ENCODE data around the gene CDK18. TPM values are rescaled to one million over a fixed set of nuclear protein-coding genes. Genes with fewer than 3 reads are reported as not detected.

CDK18 gene
- total RNA-seq, 1 donor from 2014 or later = 17.8 TPM

- peaks cover 15% of the 10 kb centered on the region for H3K27me3 ChIP-seq (ENCODE audit: insufficient read depth, low read length)
- Mint-ChIP-seq H3K9me3 (ENCODE audit: unreplicated experiment) (no peaks in the 10 kb centered on the region), H3K4me3 (ENCODE audit: unreplicated experiment) (no peak overlapping the region), H3K36me3 (ENCODE audit: low read depth, unreplicated experiment) (peaks cover 4% of the 10 kb centered on the region), H3K27ac (ENCODE audit: unreplicated experiment) (no peak overlapping the region), H3K27me3 (ENCODE audit: low read depth, unreplicated experiment) (peaks cover 20% of the 10 kb centered on the region), H3K4me1 (ENCODE audit: low read depth, unreplicated experiment) (peaks cover 10% of the 10 kb centered on the region)
- no peak overlapping the region for H3K4me3 ChIP-seq (ENCODE audit: insufficient read depth, low read depth, low read length)
- H4K20me1 ChIP-seq (ENCODE audit: insufficient read depth, low read length) = no peaks in the 10 kb centered on the region
- no peak for DNase-seq (ENCODE audit: low read depth)
- no peak overlapping the region for H3K4me2 ChIP-seq (ENCODE audit: low read length)
- H3K79me2 ChIP-seq (ENCODE audit: insufficient read depth, low read length) = no peaks in the 10 kb centered on the region
- no peak overlapping the region for H3K27ac ChIP-seq (ENCODE audit: low read depth, low read length)
- no peak overlapping the region for H3K9ac ChIP-seq (ENCODE audit: low read length)
- H2AFZ ChIP-seq (ENCODE audit: low read depth, low read length) = no peak overlapping the region
- H3K9me3 ChIP-seq (ENCODE audit: insufficient read depth, low read depth, low read length) = no peaks in the 10 kb centered on the region
- no peaks in the 10 kb centered on the region for H3K36me3 ChIP-seq (ENCODE audit: insufficient read depth, low read length)
- H3K4me1 ChIP-seq (ENCODE audit: insufficient read depth, low read length) = no peaks in the 10 kb centered on the region
- FAIRE-seq = no peak
- no peak for TF ChIP-seq EZH2 (IDR thresholded peaks at IDR 0.05; ENCODE audit: insufficient read depth, low read length)
- TF ChIP-seq CTCF (IDR thresholded peaks at IDR 0.05; ENCODE audit: insufficient read depth, low read depth, low read length) = no peak
Measured at GRCh38 chr1:205517288-205517687, 12.8 kb downstream of the CDK18 start.

GRCh38 chr1:205517763-205518162 is 13.3 kb downstream of the CDK18 start:
- no peak overlapping the region for H3K4me3 ChIP-seq (ENCODE audit: insufficient read depth, low read depth, low read length)
- H3K27ac ChIP-seq (ENCODE audit: low read depth, low read length) = no peak overlapping the region
- H3K36me3 Mint-ChIP-seq (ENCODE audit: low read depth, unreplicated experiment) = peaks cover 4% of the 10 kb centered on the region
- no peaks in the 10 kb centered on the region for H3K9me3 Mint-ChIP-seq (ENCODE audit: unreplicated experiment)
- peaks cover 15% of the 10 kb centered on the region for H3K27me3 ChIP-seq (ENCODE audit: insufficient read depth, low read length)
- peaks cover 6% of the 10 kb centered on the region for H3K4me1 Mint-ChIP-seq (ENCODE audit: low read depth, unreplicated experiment)
- H3K4me3 Mint-ChIP-seq (ENCODE audit: unreplicated experiment) = no peak overlapping the region
- H3K4me2 ChIP-seq (ENCODE audit: low read length) = no peak overlapping the region
- no peak for FAIRE-seq
- H3K9ac ChIP-seq (ENCODE audit: low read length) = no peak overlapping the region
- no peak overlapping the region for H3K27ac Mint-ChIP-seq (ENCODE audit: unreplicated experiment)
- DNase-seq (ENCODE audit: low read depth) = no peak
- no peaks in the 10 kb centered on the region for H3K4me1 ChIP-seq (ENCODE audit: insufficient read depth, low read length)
- TF ChIP-seq EZH2 (IDR thresholded peaks at IDR 0.05; ENCODE audit: insufficient read depth, low read length) = no peak
- TF ChIP-seq CTCF (IDR thresholded peaks at IDR 0.05; ENCODE audit: insufficient read depth, low read depth, low read length) = no peak
- no peak overlapping the region for H2AFZ ChIP-seq (ENCODE audit: low read depth, low read length)
- no peaks in the 10 kb centered on the region for H3K9me3 ChIP-seq (ENCODE audit: insufficient read depth, low read depth, low read length)
- H3K27me3 Mint-ChIP-seq (ENCODE audit: low read depth, unreplicated experiment) = peaks cover 20% of the 10 kb centered on the region
- H4K20me1 ChIP-seq (ENCODE audit: insufficient read depth, low read length) = no peaks in the 10 kb centered on the region
- no peaks in the 10 kb centered on the region for H3K79me2 ChIP-seq (ENCODE audit: insufficient read depth, low read length)
- H3K36me3 ChIP-seq (ENCODE audit: insufficient read depth, low read length) = no peaks in the 10 kb centered on the region

- no peak overlapping the region for H3K27ac ChIP-seq (ENCODE audit: low read depth, low read length)
Measured at GRCh38 chr1:205518661-205519540, 14.4 kb downstream of the CDK18 start.

More at GRCh38 chr1:205518661-205519540, 14.4 kb downstream of the CDK18 start:
- H4K20me1 ChIP-seq (ENCODE audit: insufficient read depth, low read length) = no peaks in the 10 kb centered on the region
- H3K4me2 ChIP-seq (ENCODE audit: low read length) = no peak overlapping the region
- no peak overlapping the region for H3K4me3 Mint-ChIP-seq (ENCODE audit: unreplicated experiment)
- H3K4me3 ChIP-seq (ENCODE audit: insufficient read depth, low read depth, low read length) = no peak overlapping the region
- peaks cover 4% of the 10 kb centered on the region for H3K36me3 Mint-ChIP-seq (ENCODE audit: low read depth, unreplicated experiment)
- H2AFZ ChIP-seq (ENCODE audit: low read depth, low read length) = no peak overlapping the region
- peaks cover 17% of the 10 kb centered on the region for H3K27me3 ChIP-seq (ENCODE audit: insufficient read depth, low read length)
- peaks cover 17% of the 10 kb centered on the region for H3K27me3 Mint-ChIP-seq (ENCODE audit: low read depth, unreplicated experiment)
- H3K27ac Mint-ChIP-seq (ENCODE audit: unreplicated experiment) = no peak overlapping the region
- H3K79me2 ChIP-seq (ENCODE audit: insufficient read depth, low read length) = no peaks in the 10 kb centered on the region
- no peak overlapping the region for H3K9ac ChIP-seq (ENCODE audit: low read length)
- H3K9me3 Mint-ChIP-seq (ENCODE audit: unreplicated experiment) = no peaks in the 10 kb centered on the region
- DNase-seq (ENCODE audit: low read depth) (no peak), FAIRE-seq (no peak)
- H3K4me1 Mint-ChIP-seq (ENCODE audit: low read depth, unreplicated experiment) = peaks cover 3% of the 10 kb centered on the region
- H3K9me3 ChIP-seq (ENCODE audit: insufficient read depth, low read depth, low read length) = no peaks in the 10 kb centered on the region
- H3K4me1 ChIP-seq (ENCODE audit: insufficient read depth, low read length) = no peaks in the 10 kb centered on the region
- TF ChIP-seq EZH2 (IDR thresholded peaks at IDR 0.05; ENCODE audit: insufficient read depth, low read length) = no peak
- TF ChIP-seq CTCF (IDR thresholded peaks at IDR 0.05; ENCODE audit: insufficient read depth, low read depth, low read length) = no peak
- no peaks in the 10 kb centered on the region for H3K36me3 ChIP-seq (ENCODE audit: insufficient read depth, low read length)

Measured in astrocyte (in vitro differentiated cells and primary cell).